A549 (cell line): Measurements from ENCODE around the gene RGP1. TPM values are rescaled to one million over a fixed set of nuclear protein-coding genes. Genes with fewer than 3 reads are reported as not detected.

Source experiments
- ATAC-seq, 2 experiments: fragments of 200-7000 bp in 1 of 2; fragments of >200 bp in 1 of 2; cut with Nextera tagmentation in 1 of 2; cut with Tn5 transposase in 1 of 2; 3 replicates each; pipeline versions ENCODE4 v1.8.0 to v1.9.1; 2018 to 2020; ENCODE audit warnings: mild to moderate bottlenecking in 1 of 2, moderate library complexity in 1 of 2
- CTCF ChIA-PET: fragments of 300-600 bp; sonication (Branson Sonifier 250); formaldehyde crosslinking; extraction: SDS; loops from one replicate; lab custom pipeline; 2021; ENCODE audit warnings: antibody characterized with exemption, inconsistent platforms; lab: Yijun Ruan, JAX
- POLR2A ChIA-PET: fragments of 350-600 bp; formaldehyde crosslinking; extraction: SDS; loops from one replicate; lab custom pipeline; 2021; ENCODE audit warnings: antibody characterized with exemption, inconsistent platforms; lab: Yijun Ruan, JAX
- DNase-seq, 2 experiments: peaks; one replicate each; pipeline versions ENCODE4 v3.0.0 to v3.0.0-alpha.2; 2011 to 2016; ENCODE audit warnings: low read depth in 1 of 2, low spot score in 1 of 2
- FAIRE-seq: peaks from 2 replicates; lab custom pipeline; 2011; peaks lifted over from hg19 to GRCh38; lab: Jason Lieb, UNC
- H3K27ac ChIP-seq, 2 experiments: fragments of >200 bp; sonication (Bioruptor Twin); formaldehyde crosslinking; 3 replicates each; pipeline ENCODE4 v1.5.1; 2016 to 2017
- H3K4me1 ChIP-seq: fragments of >200 bp; sonication (Bioruptor Twin); formaldehyde crosslinking; 3 replicates; pipeline ENCODE4 v1.6.1; 2016
- H3K4me2 ChIP-seq: fragments of >200 bp; sonication (Bioruptor Twin); formaldehyde crosslinking; 3 replicates; pipeline ENCODE4 v1.6.1; 2016
- H3K4me3 ChIP-seq: fragments of >200 bp; sonication (Bioruptor Twin); formaldehyde crosslinking; 3 replicates; pipeline ENCODE4 v1.5.1; 2016
- H3K9me3 ChIP-seq: fragments of >200 bp; sonication (Bioruptor Twin); formaldehyde crosslinking; 3 replicates; pipeline ENCODE4 v1.6.1; 2016
- BCL3 ChIP-seq: fragments of >200 bp; sonication (Bioruptor Twin); formaldehyde crosslinking; IDR thresholded peaks from 3 replicates; pipeline ENCODE4 v1.6.1; 2016
- BHLHE40 ChIP-seq: IDR thresholded peaks from 2 replicates; pipeline ENCODE4 v1.6.1; 2012; ENCODE audit warnings: low read depth, low read length, inconsistent platforms
- CBX2 ChIP-seq: fragments of 200-600 bp; sonication (generic); IDR thresholded peaks from 2 replicates; pipeline ENCODE4 v1.6.1; 2016; ENCODE audit warnings: low read depth, mild to moderate bottlenecking, borderline replicate concordance
- CEBPB ChIP-seq, 2 experiments: fragments of >200 bp in 1 of 2; sonication (Bioruptor Twin) in 1 of 2; formaldehyde crosslinking in 1 of 2; IDR thresholded peaks; 2 replicates each; pipeline ENCODE4 v1.6.1; 2012 to 2016
- CHD4 ChIP-seq: fragments of 200-600 bp; sonication (generic); IDR thresholded peaks from 2 replicates; pipeline ENCODE4 v1.6.1; 2016; ENCODE audit warnings: antibody characterized with exemption, mild to moderate bottlenecking, borderline replicate concordance
- EHF ChIP-seq: fragments of 250-450 bp; sonication (Bioruptor Pico); IDR thresholded peaks from 2 replicates; pipeline ENCODE4 v1.5.0; 2020; ENCODE audit warnings: mild to moderate bottlenecking
- ELK1 ChIP-seq: fragments of 150-350 bp; IDR thresholded peaks from 2 replicates; pipeline ENCODE4 v1.6.1; 2014; ENCODE audit warnings: low read depth, mild to moderate bottlenecking, low read length
- FOSB ChIP-seq: fragments of 250-450 bp; sonication (Bioruptor Pico); IDR thresholded peaks from 2 replicates; pipeline ENCODE4 v1.5.0; 2020; ENCODE audit warnings: mild to moderate bottlenecking, moderate library complexity
- FOSL2 ChIP-seq, 2 experiments: fragments of 450-650 bp in 1 of 2; fragments of >200 bp in 1 of 2; sonication (Bioruptor Twin) in 1 of 2; formaldehyde crosslinking; IDR thresholded peaks; 2 replicates each; pipeline versions ENCODE4 v1.5.0 to v1.6.1; 2016 to 2020; ENCODE audit warnings: mild to moderate bottlenecking in 1 of 2, moderate library complexity in 1 of 2
- HEYL ChIP-seq: fragments of 250-450 bp; sonication (Bioruptor Pico); IDR thresholded peaks from 2 replicates; pipeline ENCODE4 v1.8.0; 2021; ENCODE audit warnings: mild to moderate bottlenecking, moderate library complexity
- HOXB13 ChIP-seq: fragments of 250-450 bp; sonication (Bioruptor Pico); IDR thresholded peaks from 2 replicates; pipeline ENCODE4 v1.5.0; 2020; ENCODE audit warnings: low read depth, mild to moderate bottlenecking, moderate library complexity
- JUN ChIP-seq, 2 experiments: fragments of >200 bp; sonication (Bioruptor Twin); formaldehyde crosslinking; IDR thresholded peaks; 2 replicates in 1 of 2; 3 replicates in 1 of 2; pipeline ENCODE4 v1.6.1; 2016 to 2017
- JUNB ChIP-seq: fragments of >200 bp; sonication (Bioruptor Twin); formaldehyde crosslinking; IDR thresholded peaks from 2 replicates; pipeline ENCODE4 v1.6.1; 2016
- KDM5A ChIP-seq: fragments of 200-600 bp; sonication (generic); IDR thresholded peaks from 2 replicates; pipeline ENCODE4 v1.6.1; 2016; ENCODE audit warnings: antibody characterized with exemption, mild to moderate bottlenecking
- MAX ChIP-seq: IDR thresholded peaks from 2 replicates; pipeline ENCODE4 v1.6.1; 2012
- MYC ChIP-seq: IDR thresholded peaks from 2 replicates; pipeline ENCODE4 v1.6.1; 2012; ENCODE audit warnings: mild to moderate bottlenecking, inconsistent platforms, low read length, improper control_type of control experiment, borderline replicate concordance
- PBX3 ChIP-seq: IDR thresholded peaks from 2 replicates; pipeline ENCODE4 v1.6.1; 2012
- POLR2AphosphoS2 ChIP-seq: conservative IDR thresholded peaks from 2 replicates; pipeline ENCODE4 v1.6.1; 2012; ENCODE audit warnings: low read length, improper control_type of control experiment, inconsistent platforms
- RAD21 ChIP-seq, 2 experiments: fragments of >200 bp in 1 of 2; sonication (Bioruptor Twin) in 1 of 2; formaldehyde crosslinking in 1 of 2; IDR thresholded peaks in 1 of 2; conservative IDR thresholded peaks in 1 of 2; 2 replicates in 1 of 2; 3 replicates in 1 of 2; pipeline ENCODE4 v1.6.1; 2012 to 2018; ENCODE audit warnings: inconsistent platforms in 1 of 2
- TP53 ChIP-seq: fragments of 250-450 bp; sonication (Bioruptor Pico); IDR thresholded peaks from 2 replicates; pipeline ENCODE4 v1.5.0; 2021; ENCODE audit warnings: mild to moderate bottlenecking, moderate library complexity
- ZC3H11A ChIP-seq: fragments of 450-650 bp; IDR thresholded peaks from 2 replicates; pipeline ENCODE4 v1.6.1; 2014; ENCODE audit warnings: antibody characterized with exemption, mild to moderate bottlenecking
- WGBS: methylation state at CpG from one replicate; pipeline ENCODE4 v1.1.6; 2017; ENCODE audit errors: missing lambda C conversion rate; 5-methylcytosine and 5-hydroxymethylcytosine counted together
- polyA plus RNA-seq, 4 experiments: library from polyadenylated mRNA; depleted of rRNA in 3 of 4; stranded (reverse); fragments of >200 nt; fragmentation: RNase III in 1 of 4; extraction: RNeasy Plus Mini Kit Qiagen cat#74134 plus additional on column Dnase treatment in 1 of 4; gene quantifications; 2 replicates in 3 of 4; 3 replicates in 1 of 4; pipeline ENCODE4 v1.2.3, GENCODE V29; 2011 to 2017

The RGP1 gene
- polyA plus RNA-seq, 2 of the 4 experiments (the other 2 are of a cell fraction), result 16.1 to 16.6 TPM

GRCh38 chr9:35727676-35728040 lies 21.4 kb upstream of the RGP1 start:
- H3K4me1 ChIP-seq, result peaks cover 42% of the 10 kb centered on the region
- WGBS, result 83% methylated on average over 5 of the region's 5 CpGs
- ATAC-seq (no peak), DNase-seq (no peak), FAIRE-seq (no peak)
- H3K9me3 ChIP-seq, result no peaks in the 10 kb centered on the region
- POLR2A ChIA-PET, result interaction anchor here (0.9 to 2.3 kb wide), 6 partner anchors 13 to 631 kb away, joined by 3 to 7 read pairs (median 4); partner anchors contain the start of genes CCDC107, PIGO, RMRP and TESK1
- H3K4me2 ChIP-seq, result peak overlapping the region; percentile 74
- H3K4me3 ChIP-seq, result peak overlapping the region; percentile 33; the same call in 2 of the 3 replicates
- TF ChIP-seq JUN (IDR thresholded peaks at IDR 0.05), result no peak
- TF ChIP-seq EHF, result no peak
- no peak for TF ChIP-seq MAX
- TF ChIP-seq CBX2, result no peak
- CTCF ChIA-PET, result interaction anchor here (1.2 to 31.4 kb wide), 8 partner anchors 16 to 81 kb away, joined by 4 to 758 read pairs (median 34); partner anchors contain the start of genes ARHGEF39, CA9, CCDC107 and GBA2
- peak overlapping the region; percentile 74 to 95 for H3K27ac ChIP-seq

GRCh38 chr9:35728041-35728971 lies 20.8 kb upstream of the RGP1 start:
- Histone ChIP-seq H3K4me2 (peak overlapping the region; percentile 74), H3K27ac (peak overlapping the region; percentile 74 to 95), H3K4me1 (peaks cover 44% of the 10 kb centered on the region), H3K9me3 (no peaks in the 10 kb centered on the region), H3K4me3 (peak overlapping the region; percentile 33)
- DNase-seq, result peak in 1 of 2 experiments; percentile 60
- ChIA-PET POLR2A (interaction anchor here (0.7 to 2.3 kb wide), 7 partner anchors 14 to 632 kb away, joined by 3 to 7 read pairs (median 3); partner anchors contain the start of genes CCDC107, GBA2, PIGO and RGP1), CTCF (interaction anchor here (0.9 to 31.4 kb wide), 14 partner anchors 15 to 645 kb away, joined by 3 to 758 read pairs (median 6); partner anchors contain the start of genes ARHGEF39, CA9, CCDC107 and GBA2)
- WGBS, result 34% methylated on average over 10 of the region's 10 CpGs
- FAIRE-seq, result no peak
- TF ChIP-seq CEBPB (IDR thresholded peaks at IDR 0.05) (peak in 1 of 2 experiments; percentile 87; a peak in 3 of 4 replicates), JUN (IDR thresholded peaks at IDR 0.05) (peak in 1 of 2 experiments; percentile 32; a peak in 1 of 5 replicates), HOXB13 (CRISPR knock-in tag) (no peak), TP53 (no peak)
- ATAC-seq, result no peak

GRCh38 chr9:35729101-35729500 lies 20.0 kb upstream of the RGP1 start:
- Histone ChIP-seq H3K4me3 (peak overlapping the region; percentile 33), H3K9me3 (no peaks in the 10 kb centered on the region), H3K27ac (peak overlapping the region; percentile 74 to 95), H3K4me1 (peaks cover 51% of the 10 kb centered on the region), H3K4me2 (peak overlapping the region; percentile 74)
- 61% methylated on average over 3 of the region's 3 CpGs for WGBS
- ChIA-PET CTCF (interaction anchor here (0.9 to 31.4 kb wide), 12 partner anchors 7 to 125 kb away, joined by 3 to 758 read pairs (median 16); partner anchors contain the start of genes ARHGEF39, CA9, CCDC107 and GBA2), POLR2A (no interaction called here)
- TF ChIP-seq KDM5A (no peak), BHLHE40 (no peak), RAD21 (conservative IDR thresholded peaks at IDR 0.05 in 1 of 2, IDR thresholded peaks at IDR 0.05 in 1 of 2) (no peak), HEYL (CRISPR knock-in tag) (no peak), ZC3H11A (no peak), FOSL2 (IDR thresholded peaks at IDR 0.05) (no peak), FOSL2 (CRISPR knock-in tag; IDR thresholded peaks at IDR 0.05) (no peak), POLR2AphosphoS2 (no peak)
- FAIRE-seq, result no peak
- no peak for DNase-seq
- no peak for ATAC-seq

GRCh38 chr9:35729700-35730485 lies 19.2 kb upstream of the RGP1 start:
- peak overlapping the region; percentile 74 for H3K4me2 ChIP-seq
- no peak for FAIRE-seq
- no peaks in the 10 kb centered on the region for H3K9me3 ChIP-seq
- peaks cover 54% of the 10 kb centered on the region for H3K4me1 ChIP-seq
- WGBS, result 27% methylated on average over 6 of the region's 6 CpGs
- H3K4me3 ChIP-seq, result peak overlapping the region; percentile 87
- peak; percentile 21 to 40; a peak in 3 of 6 replicates for ATAC-seq
- ChIA-PET POLR2A (interaction anchor here (0.9 to 3.6 kb wide), 4 partner anchors 18 to 72 kb away, joined by 3 to 41 read pairs (median 28); partner anchors contain the start of genes ARHGEF39, CCDC107, GBA2 and RGP1), CTCF (interaction anchor here (0.9 to 31.4 kb wide), 18 partner anchors 8 to 613 kb away, joined by 3 to 758 read pairs (median 4); partner anchors contain the start of genes ARHGEF39, CCDC107, GBA2 and MSMP)
- DNase-seq, result peak; percentile 66 to 94
- H3K27ac ChIP-seq, result peak overlapping the region; percentile 74 to 95; a peak in 5 of 6 replicates
- TF ChIP-seq CHD4, result no peak
- TF ChIP-seq BCL3, result no peak
- TF ChIP-seq PBX3, result no peak
- TF ChIP-seq MYC, result no peak
- no peak for TF ChIP-seq EHF
- no peak for TF ChIP-seq KDM5A
- no peak for TF ChIP-seq FOSL2 (IDR thresholded peaks at IDR 0.05)
- TF ChIP-seq FOSL2 (CRISPR knock-in tag; IDR thresholded peaks at IDR 0.05), result no peak
- TF ChIP-seq FOSB (CRISPR knock-in tag), result no peak
- no peak for TF ChIP-seq HEYL (CRISPR knock-in tag)
- TF ChIP-seq JUNB, result no peak
- no peak for TF ChIP-seq ELK1
